NCI-H2227 treated with DMSO at 0.1 percent for 48 hours (cell line): Measurements from ENCODE around the gene ATRX.
"Not testable (repeated sequence)": the region's sequence is repeated elsewhere in the genome, so short reads cannot be mapped to it uniquely, and the experiment has no call there.

Experiments used
- DNase-seq: peaks from one replicate; lab custom pipeline; 2025; lab: John Stamatoyannopoulos, UW

The ATRX gene, protein sequence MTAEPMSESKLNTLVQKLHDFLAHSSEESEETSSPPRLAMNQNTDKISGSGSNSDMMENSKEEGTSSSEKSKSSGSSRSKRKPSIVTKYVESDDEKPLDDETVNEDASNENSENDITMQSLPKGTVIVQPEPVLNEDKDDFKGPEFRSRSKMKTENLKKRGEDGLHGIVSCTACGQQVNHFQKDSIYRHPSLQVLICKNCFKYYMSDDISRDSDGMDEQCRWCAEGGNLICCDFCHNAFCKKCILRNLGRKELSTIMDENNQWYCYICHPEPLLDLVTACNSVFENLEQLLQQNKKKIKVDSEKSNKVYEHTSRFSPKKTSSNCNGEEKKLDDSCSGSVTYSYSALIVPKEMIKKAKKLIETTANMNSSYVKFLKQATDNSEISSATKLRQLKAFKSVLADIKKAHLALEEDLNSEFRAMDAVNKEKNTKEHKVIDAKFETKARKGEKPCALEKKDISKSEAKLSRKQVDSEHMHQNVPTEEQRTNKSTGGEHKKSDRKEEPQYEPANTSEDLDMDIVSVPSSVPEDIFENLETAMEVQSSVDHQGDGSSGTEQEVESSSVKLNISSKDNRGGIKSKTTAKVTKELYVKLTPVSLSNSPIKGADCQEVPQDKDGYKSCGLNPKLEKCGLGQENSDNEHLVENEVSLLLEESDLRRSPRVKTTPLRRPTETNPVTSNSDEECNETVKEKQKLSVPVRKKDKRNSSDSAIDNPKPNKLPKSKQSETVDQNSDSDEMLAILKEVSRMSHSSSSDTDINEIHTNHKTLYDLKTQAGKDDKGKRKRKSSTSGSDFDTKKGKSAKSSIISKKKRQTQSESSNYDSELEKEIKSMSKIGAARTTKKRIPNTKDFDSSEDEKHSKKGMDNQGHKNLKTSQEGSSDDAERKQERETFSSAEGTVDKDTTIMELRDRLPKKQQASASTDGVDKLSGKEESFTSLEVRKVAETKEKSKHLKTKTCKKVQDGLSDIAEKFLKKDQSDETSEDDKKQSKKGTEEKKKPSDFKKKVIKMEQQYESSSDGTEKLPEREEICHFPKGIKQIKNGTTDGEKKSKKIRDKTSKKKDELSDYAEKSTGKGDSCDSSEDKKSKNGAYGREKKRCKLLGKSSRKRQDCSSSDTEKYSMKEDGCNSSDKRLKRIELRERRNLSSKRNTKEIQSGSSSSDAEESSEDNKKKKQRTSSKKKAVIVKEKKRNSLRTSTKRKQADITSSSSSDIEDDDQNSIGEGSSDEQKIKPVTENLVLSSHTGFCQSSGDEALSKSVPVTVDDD (N-terminal part only)

DNA sequence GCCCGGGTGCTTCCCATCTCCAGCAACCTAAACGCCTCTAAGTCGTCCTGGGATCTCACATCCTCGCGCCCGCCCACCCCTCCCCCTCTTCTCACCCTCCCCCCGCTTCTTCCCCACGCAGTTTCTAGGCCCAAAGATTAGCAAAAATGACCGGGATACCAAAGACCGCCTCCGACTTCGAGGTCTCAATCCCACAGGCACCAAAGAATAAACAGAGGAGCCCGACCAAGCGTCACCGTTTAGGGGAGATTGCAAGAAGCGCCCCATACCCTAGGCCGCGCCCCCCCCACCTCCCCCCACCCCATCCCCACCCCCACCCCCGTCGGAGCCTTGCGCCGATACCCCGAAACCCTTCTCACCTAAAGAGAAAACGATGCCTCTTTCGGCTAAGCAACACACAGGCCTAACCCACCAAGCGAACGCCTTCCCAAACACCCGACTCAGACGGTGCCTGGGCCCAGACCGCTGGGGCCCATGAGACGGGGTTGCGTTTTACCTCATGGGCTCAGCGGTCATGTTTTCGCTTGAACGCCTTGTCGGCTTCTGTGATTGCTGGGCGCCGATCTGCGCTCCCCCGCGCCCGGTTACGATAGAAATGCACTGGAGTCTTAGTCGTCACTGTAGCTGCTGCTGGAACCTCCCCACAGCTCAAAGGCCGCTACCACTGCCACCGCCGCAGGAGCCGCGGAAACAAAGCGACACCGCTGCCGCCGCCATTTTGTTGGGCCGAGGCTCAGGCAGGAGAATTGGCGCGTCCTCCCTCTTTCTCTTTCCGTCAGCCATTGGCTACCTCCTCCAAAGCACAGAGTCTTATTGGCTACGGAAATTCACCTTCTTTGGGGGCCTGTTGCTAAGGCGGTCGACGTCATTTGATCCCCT lies at the start of gene ATRX:
Gene ATRX, minus strand, starts transcription at position 731 of the 879 bp plus-strand sequence. Its CDS starts 215 bp downstream, at position 516.
- peak; percentile 92 for DNase-seq

DNA sequence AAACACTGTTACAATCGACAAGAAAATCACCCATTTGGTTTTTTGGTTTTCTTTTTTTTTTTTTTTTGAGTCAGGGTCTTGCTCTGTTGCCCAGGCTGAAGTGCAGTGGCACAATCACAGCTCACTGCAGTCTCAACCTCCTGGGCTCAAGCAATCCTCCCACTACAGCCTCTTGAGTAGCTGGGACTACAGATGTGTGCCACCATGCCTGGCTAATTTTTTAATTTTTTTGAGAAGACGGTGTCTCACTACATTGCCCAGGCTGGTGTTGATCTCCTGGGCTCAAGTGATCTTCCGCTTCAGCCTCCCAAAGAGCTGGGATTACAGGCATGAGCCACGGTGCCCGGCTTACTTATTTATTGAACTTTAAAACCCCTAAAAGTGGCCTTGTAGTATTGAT lies 45.5 kb upstream of the ATRX start:
- DNase-seq, result not testable (repeated sequence)

DNA sequence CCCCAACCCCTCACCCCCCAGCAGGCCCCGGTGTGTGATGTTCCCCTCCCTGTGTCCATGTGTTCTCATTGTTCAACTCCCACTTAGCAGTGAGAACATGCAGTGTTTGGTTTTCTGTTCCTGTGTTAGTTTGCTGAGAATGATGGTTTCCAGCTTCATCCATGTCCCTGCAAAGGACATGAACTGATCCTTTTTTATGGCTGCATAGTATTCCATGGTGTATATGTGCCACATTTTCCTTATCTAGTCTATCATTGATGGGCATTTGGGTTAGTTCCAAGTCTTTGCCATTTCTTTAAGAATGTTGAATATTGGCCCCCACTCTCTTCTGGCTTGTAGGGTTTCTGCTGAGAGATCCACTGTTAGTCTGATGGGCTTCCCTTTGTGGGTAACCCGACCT lies 36.0 kb upstream of the ATRX start:
- not testable (repeated sequence) for DNase-seq

DNA sequence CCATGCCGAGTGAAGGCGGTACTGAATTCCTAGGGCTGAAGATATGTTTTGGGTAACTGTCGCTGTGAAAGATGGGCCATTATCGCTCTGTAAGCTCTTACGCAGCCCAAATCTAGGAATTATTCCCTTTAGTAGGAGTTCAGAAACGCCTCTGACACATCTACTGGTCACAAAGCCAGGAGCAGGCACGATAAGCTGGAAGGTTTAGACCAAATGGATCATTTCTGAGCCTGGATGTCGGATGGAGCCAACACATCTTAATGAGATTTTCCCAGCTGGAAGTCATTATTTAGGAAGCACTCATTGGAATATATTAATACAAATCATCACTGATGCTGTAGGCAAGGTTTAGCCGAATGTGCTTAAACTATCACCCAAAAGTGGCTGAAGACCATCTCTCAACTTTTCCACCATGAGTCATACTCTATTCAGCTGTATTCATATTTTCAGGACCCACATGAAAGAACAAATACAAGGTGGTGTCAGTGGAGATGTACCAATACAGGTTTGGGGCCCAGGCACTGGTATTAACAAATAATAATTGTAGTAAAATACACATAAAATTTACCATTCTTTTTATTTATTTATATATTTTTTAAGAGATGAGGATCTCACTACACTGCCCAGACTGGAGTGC lies 34.2 kb upstream of the ATRX start:
- DNase-seq, result no peak

- no peak for DNase-seq
Observed at GRCh38 chrX:77814210-77814609, 28.2 kb upstream of the ATRX start.

GRCh38 chrX:77802201-77802600 lies 16.2 kb upstream of the ATRX start:
- no peak for DNase-seq

DNA sequence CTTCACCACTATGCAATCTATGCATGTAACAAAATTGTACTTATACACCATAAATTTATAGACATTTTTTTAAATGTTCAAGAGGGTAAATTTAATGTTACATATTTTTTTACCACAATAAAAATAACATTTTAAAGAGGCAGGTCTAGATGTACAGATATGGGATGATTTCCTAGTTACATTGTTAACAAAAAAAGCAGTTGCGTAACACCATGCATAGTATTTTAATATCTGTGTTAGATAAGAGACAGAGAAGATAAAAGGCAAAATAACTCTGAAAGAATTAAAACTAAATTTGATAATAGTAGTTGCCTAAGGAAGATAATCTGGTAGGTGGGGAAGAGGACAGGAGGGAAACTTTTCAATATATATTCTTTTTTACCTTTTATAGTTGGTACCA lies 9.1 kb upstream of the ATRX start:
- DNase-seq, result no peak

DNA sequence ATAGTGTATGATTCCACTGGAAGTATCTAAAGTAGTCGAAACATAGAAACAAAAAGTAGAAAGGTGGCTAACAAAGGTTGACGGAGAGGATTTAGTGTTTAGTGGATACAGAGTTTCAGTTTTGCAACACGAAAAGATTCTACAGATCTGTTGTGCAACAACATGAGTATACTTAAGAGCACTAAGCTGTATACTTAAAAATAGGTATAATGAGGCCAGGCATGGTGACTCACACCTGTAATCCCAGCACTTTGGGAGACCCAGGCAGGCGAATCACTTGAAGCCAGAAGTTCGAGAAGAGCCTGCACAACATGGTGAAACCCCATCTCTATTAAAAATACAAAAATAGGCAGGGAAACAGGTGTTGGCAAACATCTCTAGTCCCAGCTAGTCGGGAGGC lies 7.9 kb upstream of the ATRX start:
- DNase-seq, result no peak

DNA sequence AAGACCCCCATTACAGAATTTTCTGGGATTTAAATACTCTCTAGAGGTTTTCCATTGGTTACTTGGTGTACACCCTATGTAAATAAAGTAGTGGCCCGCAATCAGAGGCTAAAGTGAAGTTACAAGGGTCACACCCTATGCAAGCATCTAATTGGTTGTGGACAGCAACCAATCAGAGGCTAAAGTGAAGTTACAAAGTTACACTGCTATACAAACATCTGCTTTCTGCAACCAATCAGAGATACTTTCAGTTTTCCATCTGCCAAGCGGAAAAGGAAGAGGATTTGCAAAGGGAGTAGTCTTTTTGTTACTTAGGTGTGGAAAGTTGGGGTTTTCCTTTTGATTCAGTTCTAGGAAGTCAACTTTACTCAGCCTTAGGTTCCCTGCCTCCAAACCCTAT lies 2.0 kb upstream of the ATRX start:
- no peak for DNase-seq

DNA sequence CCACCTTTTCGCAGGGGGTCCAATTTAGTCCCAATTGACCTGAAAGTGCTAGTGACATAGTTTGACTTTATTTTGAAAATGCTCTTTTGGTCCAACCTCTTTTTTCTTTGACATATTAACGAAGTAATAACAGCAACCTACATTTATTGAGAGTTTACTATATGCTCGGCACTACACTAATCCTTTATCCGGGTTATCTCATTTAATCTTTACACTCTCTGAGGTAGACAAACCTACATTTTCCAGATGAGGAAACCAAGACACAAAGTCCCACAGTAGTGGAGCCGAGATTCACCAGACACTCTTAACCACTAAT lies 307 bp upstream of the ATRX start:
- DNase-seq, result no peak

GRCh38 chrX:77779695-77780094 lies 6.3 kb downstream of the ATRX start:
- DNase-seq, result no peak

DNA sequence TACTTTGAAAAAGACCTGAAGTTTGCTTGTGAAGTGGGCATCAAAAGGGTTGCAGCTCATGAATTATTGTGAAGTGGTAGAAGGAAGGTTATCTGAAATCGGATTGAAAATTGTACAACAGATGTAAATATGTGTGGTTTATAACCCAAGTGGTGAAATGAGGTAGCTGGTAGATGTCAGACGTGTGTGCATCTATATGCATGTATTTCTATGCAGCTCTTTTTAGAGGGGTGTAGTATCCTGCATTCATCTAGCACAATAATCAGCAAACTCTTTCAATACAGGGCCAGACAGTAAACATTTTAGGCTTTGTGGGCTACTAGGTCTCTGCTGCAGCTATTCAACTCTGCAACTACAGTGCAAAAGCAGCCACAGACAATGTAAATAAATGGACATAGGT lies 9.4 kb downstream of the ATRX start:
- no peak for DNase-seq

GRCh38 chrX:77771601-77772000 lies 14.4 kb downstream of the ATRX start:
- no peak for DNase-seq

DNA sequence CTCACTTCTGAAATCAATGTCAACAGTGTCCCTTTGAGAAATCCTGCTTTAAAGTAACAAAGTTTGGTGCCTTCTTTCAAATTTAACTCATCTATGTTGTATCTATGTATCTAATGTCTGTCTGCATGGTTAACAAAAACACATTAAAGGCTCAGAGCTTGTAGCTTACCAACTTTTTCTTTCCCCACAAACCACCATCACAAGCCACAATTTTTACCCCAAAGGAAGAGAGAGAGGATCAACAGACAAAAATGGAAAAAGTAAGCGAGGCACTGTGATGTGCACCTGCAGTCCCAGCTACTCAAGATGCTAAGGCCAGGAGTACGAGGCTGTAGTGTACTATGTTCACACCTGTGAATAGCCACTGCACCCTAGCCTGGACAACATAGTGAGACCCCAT lies 17.2 kb downstream of the ATRX start:
- no peak for DNase-seq

DNA sequence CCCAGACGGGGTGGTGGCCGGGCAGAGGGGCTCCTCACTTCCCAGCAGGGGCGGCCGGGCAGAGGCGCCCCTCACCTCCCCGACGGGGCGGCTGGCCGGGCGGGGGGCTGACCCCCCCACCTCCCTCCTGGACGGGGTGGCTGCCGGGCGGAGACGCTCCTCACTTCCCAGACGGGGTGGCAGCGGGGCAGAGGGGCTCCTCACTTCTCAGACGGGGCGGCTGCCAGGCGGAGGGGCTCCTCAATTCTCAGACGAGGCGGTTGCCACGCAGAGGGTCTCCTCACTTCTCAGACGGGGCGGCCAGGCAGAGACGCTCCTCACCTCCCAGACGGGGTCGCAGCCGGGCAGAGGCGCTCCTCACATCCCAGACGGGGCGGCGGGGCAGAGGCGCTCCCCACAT lies 19.8 kb downstream of the ATRX start:
- not testable (repeated sequence) for DNase-seq

GRCh38 chrX:77755561-77755960 lies 30.5 kb downstream of the ATRX start:
- no peak for DNase-seq

- DNase-seq, result not testable (repeated sequence)
Observed at GRCh38 chrX:77753942-77754341, 32.1 kb downstream of the ATRX start.

GRCh38 chrX:77749695-77750094 lies 36.3 kb downstream of the ATRX start:
- no peak for DNase-seq

DNA sequence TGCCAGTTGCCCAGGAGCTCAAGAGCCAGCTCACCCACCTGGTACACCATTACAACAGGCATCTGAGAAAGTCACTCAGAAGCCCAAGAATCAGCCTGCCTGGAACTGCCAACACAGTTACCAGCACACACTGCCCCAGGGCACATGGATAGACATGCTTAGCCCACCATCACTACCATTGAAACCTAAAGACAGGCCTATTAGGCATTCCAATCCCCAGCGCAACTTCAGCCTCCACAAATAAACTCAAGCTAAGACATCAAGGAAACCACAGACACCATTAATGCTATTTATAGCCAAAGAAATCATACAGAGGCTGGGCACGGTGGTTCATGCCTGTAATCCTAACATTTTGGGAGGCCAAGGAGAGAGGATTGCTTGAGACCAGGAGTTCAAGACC lies 42.3 kb downstream of the ATRX start:
- no peak for DNase-seq

DNA sequence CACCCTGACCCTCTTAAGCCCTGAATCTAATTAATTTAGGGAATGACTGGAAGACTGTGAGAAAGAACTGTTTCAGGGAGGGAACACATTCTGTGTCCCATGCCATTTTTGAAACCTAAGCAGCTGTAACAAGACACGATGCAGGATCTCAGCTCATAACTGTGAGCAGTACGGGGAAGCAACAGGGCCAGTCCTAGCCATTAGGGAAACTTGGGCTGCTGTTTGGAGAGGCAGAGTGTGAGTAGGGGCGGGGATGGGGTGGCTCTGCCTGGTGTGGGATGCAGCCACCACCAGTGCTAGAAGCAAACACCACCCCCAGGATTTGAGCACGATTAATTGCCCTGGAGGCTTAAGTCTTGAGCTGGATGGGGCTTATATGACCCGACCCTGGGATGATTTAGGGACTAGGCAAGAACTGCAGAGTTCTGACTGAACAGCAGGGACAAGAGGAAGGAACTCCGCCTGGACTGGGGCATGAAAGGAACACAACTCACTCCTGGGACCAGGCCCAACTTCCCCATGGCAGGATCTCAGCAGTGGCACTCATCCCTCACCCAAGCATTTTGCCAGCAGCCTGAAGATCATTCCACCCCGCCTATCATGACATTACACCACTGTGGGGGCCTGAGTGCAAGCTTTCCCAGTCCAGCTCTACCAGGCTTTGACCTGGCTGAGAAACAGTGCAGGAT lies 43.1 kb downstream of the ATRX start:
- DNase-seq, result no peak
